HG02759 (cell line): ENCODE measurements around the gene STKLD1.
"Not testable (repeated sequence)": the region's sequence is repeated elsewhere in the genome, so short reads cannot be mapped to it uniquely, and the experiment has no call there.

ENCODE experiments used
- ATAC-seq: cut with Tn5 transposase; IDR thresholded peaks from one replicate; pipeline ENCODE4 v1.9.1; 2021; ENCODE audit warnings: mild to moderate bottlenecking, moderate library complexity; ENCODE audit not compliant: unreplicated experiment

STKLD1 gene

GRCh38 chr9:133436681-133437080, 60.5 kb downstream of the STKLD1 start:
- no peak for ATAC-seq

- no peak for ATAC-seq
These were observed 61.8 kb downstream of the STKLD1 start for GRCh38 chr9:133437753-133438531.

GRCh38 chr9:133439337-133439736, 63.2 kb downstream of the STKLD1 start:
- ATAC-seq, result no peak

GRCh38 chr9:133440874-133441273, 64.7 kb downstream of the STKLD1 start:
- ATAC-seq, result no peak

- no peak for ATAC-seq
These were observed 65.4 kb downstream of the STKLD1 start for GRCh38 chr9:133441571-133441970.

- no peak for ATAC-seq
These were observed 67.1 kb downstream of the STKLD1 start for GRCh38 chr9:133443248-133443647.

- ATAC-seq, result no peak
These were observed 67.8 kb downstream of the STKLD1 start for GRCh38 chr9:133443982-133444381.

- no peak for ATAC-seq
These were observed 69.3 kb downstream of the STKLD1 start for GRCh38 chr9:133445293-133445969.

GRCh38 chr9:133448487-133448972, 72.4 kb downstream of the STKLD1 start:
- no peak for ATAC-seq

GRCh38 chr9:133449760-133450159, 73.6 kb downstream of the STKLD1 start:
- ATAC-seq, result no peak

- not testable (repeated sequence) for ATAC-seq
These were observed 75.7 kb downstream of the STKLD1 start for GRCh38 chr9:133451865-133452264.

- ATAC-seq, result no peak
These were observed 76.4 kb downstream of the STKLD1 start for GRCh38 chr9:133452562-133452961.

GRCh38 chr9:133453651-133454050, 77.5 kb downstream of the STKLD1 start:
- no peak for ATAC-seq

GRCh38 chr9:133454325-133454724, 78.2 kb downstream of the STKLD1 start:
- ATAC-seq, result no peak

- ATAC-seq, result no peak
These were observed 78.9 kb downstream of the STKLD1 start for GRCh38 chr9:133454943-133455673.
